ENCODE results near the gene ARL6IP1. TPM values are rescaled to one million over a fixed set of nuclear protein-coding genes. Genes with fewer than 3 reads are reported as not detected.

Gene ARL6IP1
- total RNA-seq, 1 experiment from 2014 or later = 197 TPM

GRCh38 chr16:18816286-18816685 lies 14.9 kb upstream of the ARL6IP1 start:
- no peak for TF ChIP-seq CTCF (conservative IDR thresholded peaks at IDR 0.05)
- Histone ChIP-seq H3K4me1 (ENCODE audit: insufficient read depth, low read length) (no peaks in the 10 kb centered on the region), H2BK5ac (ENCODE audit: insufficient read length, low read length) (no peak overlapping the region), H3K23me2 (ENCODE audit: insufficient read length, low read depth, low read length, poor library complexity, severe bottlenecking) (no peaks in the 10 kb centered on the region), H3K27me3 (ENCODE audit: insufficient read depth, low read length) (no peaks in the 10 kb centered on the region), H3K14ac (ENCODE audit: insufficient read depth, low read length) (no peak overlapping the region), H2AFZ (ENCODE audit: low read length) (no peak overlapping the region), H4K8ac (replicated peaks; ENCODE audit: insufficient read length, low read depth, low read length) (no peak overlapping the region), H3T11ph (ENCODE audit: low read length) (no peak overlapping the region), H4K20me1 (ENCODE audit: control insufficient read depth, insufficient read depth, insufficient read length) (no peaks in the 10 kb centered on the region), H3K27ac (ENCODE audit: insufficient read length, low read depth, low read length) (no peak overlapping the region), H3K4ac (ENCODE audit: low read depth, low read length) (no peak overlapping the region), H2BK120ac (ENCODE audit: low read depth, low read length, poor library complexity, severe bottlenecking) (no peak overlapping the region), H4K91ac (ENCODE audit: insufficient read length, low read depth, low read length) (no peak overlapping the region), H4K5ac (ENCODE audit: insufficient read length, low read depth, low read length) (no peak overlapping the region), H2BK15ac (ENCODE audit: low read depth, low read length) (no peak overlapping the region), H3K23ac (ENCODE audit: insufficient read length, low read depth, low read length) (no peak overlapping the region), H2BK20ac (ENCODE audit: low read depth, low read length, poor library complexity, severe bottlenecking) (no peak overlapping the region), H3K9ac (ENCODE audit: extremely low read depth, insufficient read length, low read length) (no peak overlapping the region), H2AK5ac (ENCODE audit: insufficient read length, low read length) (no peak overlapping the region), H3K79me2 (ENCODE audit: insufficient read depth, low read length) (no peaks in the 10 kb centered on the region), H3K4me2 (ENCODE audit: insufficient read depth, insufficient read length, low read length) (no peak overlapping the region), H3K56ac (ENCODE audit: insufficient read length, low read depth, low read length) (no peak overlapping the region), H3K9me3 (ENCODE audit: control insufficient read depth, low read depth, low read length) (no peaks in the 10 kb centered on the region), H3K79me1 (ENCODE audit: insufficient read depth, low read depth, low read length, poor library complexity, severe bottlenecking) (no peaks in the 10 kb centered on the region), H3K18ac (ENCODE audit: insufficient read length, low read depth, low read length) (no peak overlapping the region), H2BK12ac (ENCODE audit: insufficient read length, low read depth, low read length) (no peak overlapping the region)
- Mint-ChIP-seq H3K9me3 (no peaks in the 10 kb centered on the region), H3K4me1 (no peaks in the 10 kb centered on the region), H3K36me3 (ENCODE audit: insufficient read depth in 1 of 3, low read depth in 3 of 3) (peaks cover 38 to 73% (median 64%) of the 10 kb centered on the region in 3 experiments), H3K27me3 (ENCODE audit: low read depth) (no peaks in the 10 kb centered on the region), H3K27ac (no peak overlapping the region), H3K4me3 (no peak overlapping the region)
- no peak for DNase-seq
- no CpG with 5 or more reads among the region's 3 CpGs for WGBS (ENCODE audit: extremely low coverage, insufficient read length, low lambda C conversion rate)

Measured in H9 (cell line).